NCI-H2196 (cell line): ENCODE data around the gene USP20.
"Not testable (repeated sequence)": the region's sequence is repeated elsewhere in the genome, so short reads cannot be mapped to it uniquely, and the experiment has no call there.

Experiments
- DNase-seq: peaks from one replicate; lab custom pipeline; 2025; ENCODE audit not compliant: unreplicated experiment; lab: John Stamatoyannopoulos, UW

USP20 gene

GRCh38 chr9:129835128-129835859 is at the start of gene USP20, which contains the start of gene C9orf78:
TSS of gene USP20 (plus strand) at chr9:129835458. CDS start at chr9:129852556, 17,098 bp downstream.
TSS of gene C9orf78 (minus strand) at chr9:129835275. CDS start at chr9:129835221, 54 bp downstream.
- DNase-seq = peak; percentile 99

- no peak for DNase-seq
Measured at GRCh38 chr9:129785866-129786265, 49.4 kb upstream of the USP20 start.

- no peak for DNase-seq
Measured at GRCh38 chr9:129786481-129786880, 48.8 kb upstream of the USP20 start.

GRCh38 chr9:129794549-129794948 is 40.7 kb upstream of the USP20 start:
- no peak for DNase-seq

- not testable (repeated sequence) for DNase-seq
Measured at GRCh38 chr9:129796029-129796428, 39.2 kb upstream of the USP20 start.

- DNase-seq = no peak
Measured at GRCh38 chr9:129798973-129799372, 36.3 kb upstream of the USP20 start.

- DNase-seq = no peak
Measured at GRCh38 chr9:129801504-129801903, 33.8 kb upstream of the USP20 start.

- DNase-seq = peak; percentile 87
Measured at GRCh38 chr9:129802833-129803675, 32.2 kb upstream of the USP20 start, which contains the start of gene TOR1B. TSS of gene TOR1B (plus strand) at chr9:129803184. CDS start at chr9:129803213, 29 bp downstream.

- DNase-seq = no peak
Measured at GRCh38 chr9:129803676-129804060, 31.6 kb upstream of the USP20 start.

GRCh38 chr9:129806061-129806460 is 29.2 kb upstream of the USP20 start:
- no peak for DNase-seq

- DNase-seq = no peak
Measured at GRCh38 chr9:129809346-129809745, 25.9 kb upstream of the USP20 start.

- no peak for DNase-seq
Measured at GRCh38 chr9:129810116-129810515, 25.1 kb upstream of the USP20 start.

- no peak for DNase-seq
Measured at GRCh38 chr9:129810788-129811187, 24.5 kb upstream of the USP20 start.

- DNase-seq = no peak
Measured at GRCh38 chr9:129811967-129812363, 23.3 kb upstream of the USP20 start.

- DNase-seq = no peak
Measured at GRCh38 chr9:129812385-129812784, 22.9 kb upstream of the USP20 start.

- DNase-seq = no peak
Measured at GRCh38 chr9:129813661-129814060, 21.6 kb upstream of the USP20 start.

GRCh38 chr9:129814432-129815223 is 20.6 kb upstream of the USP20 start:
- no peak for DNase-seq

GRCh38 chr9:129815278-129815677 is 20.0 kb upstream of the USP20 start:
- no peak for DNase-seq

- DNase-seq = no peak
Measured at GRCh38 chr9:129816501-129817435, 18.5 kb upstream of the USP20 start.

- no peak for DNase-seq
Measured at GRCh38 chr9:129822898-129823541, 12.2 kb upstream of the USP20 start.
